VCaP (cell line): ENCODE results near the gene KIAA1958.

ENCODE experiments used
- H3K27ac ChIP-seq: fragments of 450-650 bp; 2 replicates; pipeline ENCODE4 v1.5.1; 2017
- CTCF ChIP-seq: fragments of 450-650 bp; conservative IDR thresholded peaks from 2 replicates; pipeline ENCODE4 v1.5.1; 2017; ENCODE audit warnings: mild to moderate bottlenecking, moderate library complexity

Gene KIAA1958

GRCh38 chr9:112648624-112649023, 162.0 kb downstream of the KIAA1958 start:
- no peak for TF ChIP-seq CTCF

GRCh38 chr9:112654282-112654681, 167.7 kb downstream of the KIAA1958 start:
- no peak overlapping the region for H3K27ac ChIP-seq
- no peak for TF ChIP-seq CTCF

More at GRCh38 chr9:112648624-112649023, 162.0 kb downstream of the KIAA1958 start:
- no peak overlapping the region for H3K27ac ChIP-seq

- no peak for TF ChIP-seq CTCF
- no peak overlapping the region for H3K27ac ChIP-seq
These were observed 169.0 kb downstream of the KIAA1958 start for GRCh38 chr9:112655668-112656067.

- no peak overlapping the region for H3K27ac ChIP-seq
- no peak for TF ChIP-seq CTCF
These were observed 173.3 kb downstream of the KIAA1958 start for GRCh38 chr9:112659906-112660305.

GRCh38 chr9:112663681-112664080, 177.1 kb downstream of the KIAA1958 start:
- no peak overlapping the region for H3K27ac ChIP-seq
- no peak for TF ChIP-seq CTCF

GRCh38 chr9:112664531-112664930, 177.9 kb downstream of the KIAA1958 start:
- no peak for TF ChIP-seq CTCF
- H3K27ac ChIP-seq = no peak overlapping the region

- no peak overlapping the region for H3K27ac ChIP-seq
- TF ChIP-seq CTCF = peak; percentile 51
These were observed 178.7 kb downstream of the KIAA1958 start for GRCh38 chr9:112665347-112665746.

- H3K27ac ChIP-seq = no peak overlapping the region; the same call in 1 of the 2 replicates
- TF ChIP-seq CTCF = no peak
These were observed 182.7 kb downstream of the KIAA1958 start for GRCh38 chr9:112669326-112669725.
